A204.1 (cell line): ENCODE data around the gene SKAP1.
A peak's percentile ranks its signal among the peaks of the same experiment; 100 is the strongest.
"Not testable (repeated sequence)": the region's sequence is repeated elsewhere in the genome, so short reads cannot be mapped to it uniquely, and the experiment has no call there.

Experiments used
- FAIRE-seq: peaks from 2 replicates; lab custom pipeline; 2012; peaks lifted over from hg19 to GRCh38; lab: Jason Lieb, UNC

The SKAP1 gene

GRCh38 chr17:48445248-48445620, 15.2 kb upstream of the SKAP1 start:
- FAIRE-seq, result no peak

- FAIRE-seq, result no peak
Observed at GRCh38 chr17:48444516-48445247, 14.7 kb upstream of the SKAP1 start.

- FAIRE-seq, result peak; percentile 23
Observed at GRCh38 chr17:48443712-48444111, 13.7 kb upstream of the SKAP1 start.

GRCh38 chr17:48442819-48443218, 12.8 kb upstream of the SKAP1 start:
- FAIRE-seq, result no peak

- FAIRE-seq, result no peak
Observed at GRCh38 chr17:48441862-48442261, 11.8 kb upstream of the SKAP1 start.

- no peak for FAIRE-seq
Observed at GRCh38 chr17:48441231-48441711, 11.3 kb upstream of the SKAP1 start.

- no peak for FAIRE-seq
Observed at GRCh38 chr17:48440669-48441068, 10.7 kb upstream of the SKAP1 start.

GRCh38 chr17:48439875-48440505, 10.0 kb upstream of the SKAP1 start:
- FAIRE-seq, result no peak

- no peak for FAIRE-seq
Observed at GRCh38 chr17:48439110-48439850, 9.3 kb upstream of the SKAP1 start.

- no peak for FAIRE-seq
Observed at GRCh38 chr17:48438516-48439061, 8.6 kb upstream of the SKAP1 start.

GRCh38 chr17:48433896-48434295, 3.9 kb upstream of the SKAP1 start:
- no peak for FAIRE-seq

GRCh38 chr17:48432820-48433775, 3.1 kb upstream of the SKAP1 start:
- no peak for FAIRE-seq

- no peak for FAIRE-seq
Observed at GRCh38 chr17:48429156-48429555, 858 bp downstream of the SKAP1 start.

- no peak for FAIRE-seq
Observed at GRCh38 chr17:48427598-48427997, 2.4 kb downstream of the SKAP1 start.

- FAIRE-seq, result no peak
Observed at GRCh38 chr17:48426761-48427500, 3.1 kb downstream of the SKAP1 start.

- no peak for FAIRE-seq
Observed at GRCh38 chr17:48426019-48426665, 3.9 kb downstream of the SKAP1 start.

GRCh38 chr17:48422060-48422459, 8.0 kb downstream of the SKAP1 start:
- not testable (repeated sequence) for FAIRE-seq

- no peak for FAIRE-seq
Observed at GRCh38 chr17:48420823-48421222, 9.2 kb downstream of the SKAP1 start.

GRCh38 chr17:48416971-48417370, 13.0 kb downstream of the SKAP1 start:
- no peak for FAIRE-seq

- FAIRE-seq, result no peak
Observed at GRCh38 chr17:48413613-48414405, 16.2 kb downstream of the SKAP1 start.
